GM15510 (cell line): ENCODE data around the gene NGDN.

Experiments
- POLR2A ChIP-seq: IDR thresholded peaks from 3 replicates; pipeline ENCODE4 v1.6.1; 2011; ENCODE audit warnings: borderline replicate concordance; ENCODE audit not compliant: insufficient read length; ENCODE audit errors: extremely low read depth

NGDN gene

DNA sequence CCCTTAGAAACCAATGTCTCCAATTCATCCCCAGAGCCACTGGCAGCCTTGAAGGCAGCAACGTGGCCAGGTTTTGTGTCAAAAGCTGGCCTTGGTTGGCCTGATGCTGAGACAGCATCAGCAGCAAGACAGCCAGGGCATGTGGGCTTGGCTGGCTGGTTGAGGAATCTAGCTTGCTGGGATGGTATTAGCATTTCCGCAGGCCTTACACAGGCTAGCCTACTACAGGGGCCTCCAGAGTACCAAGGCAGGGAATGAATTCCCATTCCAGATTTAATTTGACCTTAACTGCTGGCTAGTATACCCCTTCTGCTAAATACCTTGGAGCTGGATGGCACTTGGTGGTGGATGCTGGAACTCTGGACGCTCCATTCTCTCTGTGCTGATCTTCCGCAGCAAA lies 15.8 kb downstream of the NGDN start:
- no peak for TF ChIP-seq POLR2A

DNA sequence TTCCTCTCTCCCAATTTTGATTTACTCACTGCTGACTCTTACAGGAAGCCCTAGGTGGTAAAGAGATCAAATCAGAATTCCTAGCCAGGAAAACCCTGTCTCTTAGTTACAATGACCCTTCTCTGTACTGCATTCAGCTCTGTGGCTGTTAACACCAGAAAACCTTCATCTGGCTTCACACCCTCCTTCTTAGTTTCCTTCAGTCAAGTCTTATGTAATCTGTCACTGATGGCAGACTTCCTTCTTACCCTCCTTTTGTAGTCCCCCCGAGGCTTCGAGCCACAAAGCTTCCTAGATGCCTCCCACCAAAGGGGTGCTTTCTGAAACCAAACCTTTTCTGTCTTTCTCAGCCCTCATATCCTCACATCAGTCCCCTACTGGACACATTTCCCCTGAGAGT lies 16.5 kb downstream of the NGDN start:
- TF ChIP-seq POLR2A: no peak

DNA sequence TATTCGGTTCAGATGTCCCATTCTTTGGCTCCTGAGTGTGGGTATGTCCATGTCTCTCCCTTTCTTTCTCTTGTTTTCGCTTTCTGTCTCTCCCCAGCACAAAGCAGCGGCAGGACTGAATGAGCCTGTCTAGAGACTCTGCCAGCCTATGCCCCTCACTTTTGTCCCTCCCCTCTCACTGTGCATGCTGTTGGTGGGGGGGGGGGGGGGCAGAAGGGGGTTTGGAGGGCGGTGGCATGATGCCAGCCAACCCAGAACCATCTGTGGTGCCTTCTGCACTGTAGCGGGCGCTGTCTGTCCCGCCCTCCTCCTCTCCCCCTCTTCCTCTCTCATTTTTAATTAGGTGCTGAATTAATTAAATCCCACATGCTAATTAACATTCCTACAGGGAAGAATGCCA lies 17.7 kb downstream of the NGDN start:
- TF ChIP-seq POLR2A: no peak

DNA sequence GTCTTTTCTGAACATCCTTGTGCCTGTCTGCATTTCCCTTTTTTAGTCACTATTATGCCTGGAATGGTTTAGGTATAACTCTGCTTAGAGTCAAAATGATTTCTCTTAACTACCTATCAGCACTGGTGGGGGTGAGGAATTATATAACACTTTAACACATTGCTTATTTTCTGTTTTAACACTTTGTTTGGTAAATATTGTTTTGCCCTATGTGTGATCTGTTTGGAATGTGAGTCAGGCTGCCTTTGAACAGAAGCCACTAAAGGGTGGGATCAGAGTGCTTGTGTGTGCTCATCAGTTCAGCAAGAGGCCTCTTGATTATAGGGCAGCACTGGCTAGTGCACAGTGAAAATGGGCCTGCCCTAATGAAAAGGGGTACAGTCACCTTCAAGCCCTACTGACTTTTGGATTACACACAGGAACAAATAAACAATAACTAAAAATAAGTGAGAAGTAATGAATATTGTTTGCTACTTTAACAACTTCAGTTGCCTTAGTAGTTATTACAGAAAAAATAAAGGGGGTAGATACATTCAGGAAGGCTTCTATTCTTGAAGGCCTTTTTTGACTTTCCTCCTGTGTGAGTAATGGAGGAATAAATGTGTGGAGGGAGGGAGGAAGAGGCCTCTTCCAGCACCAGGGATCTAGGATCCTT lies 23.2 kb downstream of the NGDN start:
- no peak for TF ChIP-seq POLR2A

DNA sequence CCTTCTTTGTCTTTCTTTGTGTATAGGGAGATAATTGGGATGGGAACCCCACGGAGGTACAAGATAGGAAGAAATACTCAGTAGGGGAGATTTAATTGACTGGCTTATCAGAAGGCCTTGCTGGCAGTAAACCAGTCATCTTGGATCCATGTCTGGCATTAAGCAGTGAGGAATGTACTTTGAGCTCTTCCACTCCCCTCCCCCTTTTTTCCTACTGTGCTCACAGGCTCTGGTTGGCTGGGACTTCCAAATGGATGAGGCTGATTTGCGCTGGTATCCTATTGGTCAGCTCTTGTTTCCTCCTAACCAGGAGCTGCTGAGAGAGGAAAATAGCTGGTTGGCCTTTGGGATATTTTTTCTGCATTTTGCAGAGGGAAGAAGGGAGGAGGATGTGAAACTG lies 24.7 kb downstream of the NGDN start:
- TF ChIP-seq POLR2A: no peak

DNA sequence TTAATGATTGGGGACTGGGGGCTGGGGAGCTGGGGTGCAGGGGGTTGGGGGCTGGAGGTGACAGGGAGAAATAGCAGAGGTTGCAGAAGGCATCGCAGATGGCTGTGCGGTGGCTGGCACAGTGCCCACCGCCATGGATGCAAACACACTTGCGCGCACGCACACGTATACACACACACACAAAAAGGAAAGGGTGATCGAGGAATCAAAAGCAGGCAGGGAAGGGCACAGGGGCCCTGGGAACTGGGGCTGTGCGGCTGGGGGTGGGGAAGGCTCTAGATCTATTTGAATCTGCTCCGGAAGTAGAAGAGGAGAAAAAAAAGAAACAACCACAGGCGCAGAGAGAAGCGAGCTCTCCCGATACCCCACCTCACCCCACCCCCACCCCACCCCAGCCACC lies 42.7 kb downstream of the NGDN start:
- no peak for TF ChIP-seq POLR2A

DNA sequence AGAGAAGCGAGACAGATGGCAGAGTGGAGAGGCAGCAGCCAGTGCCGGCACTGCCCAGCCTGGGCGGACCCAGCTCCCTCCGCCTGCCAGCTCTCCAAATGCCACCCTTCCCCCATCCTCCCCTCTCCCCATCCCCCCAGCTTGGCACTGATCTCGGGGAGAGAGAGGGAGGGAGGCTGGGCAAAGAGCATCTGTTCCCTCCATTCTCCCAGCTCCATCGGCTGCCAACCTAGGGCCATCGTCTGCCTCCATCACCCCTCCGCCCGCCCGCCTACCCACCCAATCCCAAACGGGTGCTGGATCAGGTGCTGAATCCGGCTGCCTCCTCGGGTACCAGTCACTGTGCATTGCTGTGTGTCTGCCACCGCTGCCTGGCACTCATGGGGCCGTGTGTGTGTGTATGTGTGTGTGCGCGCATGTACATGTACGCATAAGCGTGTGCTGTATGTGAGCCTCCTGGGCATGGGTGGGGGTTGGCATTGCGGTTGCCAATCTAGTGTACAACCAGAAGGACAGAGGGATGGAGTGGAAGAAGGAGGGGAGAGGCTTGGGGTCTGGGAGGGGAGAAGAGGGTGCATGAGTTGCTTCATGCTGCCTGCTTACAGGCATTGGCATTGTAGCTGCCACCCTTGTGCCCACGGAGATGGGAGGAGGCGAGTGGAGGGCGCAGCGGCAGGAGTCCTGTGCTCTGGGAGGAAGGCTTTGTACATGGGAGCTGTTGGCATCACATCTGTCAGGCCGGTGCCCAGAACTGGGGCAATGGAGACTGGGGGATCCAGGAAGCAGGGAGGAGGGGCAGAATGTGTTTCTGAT lies 43.7 kb downstream of the NGDN start:
- no peak for TF ChIP-seq POLR2A

DNA sequence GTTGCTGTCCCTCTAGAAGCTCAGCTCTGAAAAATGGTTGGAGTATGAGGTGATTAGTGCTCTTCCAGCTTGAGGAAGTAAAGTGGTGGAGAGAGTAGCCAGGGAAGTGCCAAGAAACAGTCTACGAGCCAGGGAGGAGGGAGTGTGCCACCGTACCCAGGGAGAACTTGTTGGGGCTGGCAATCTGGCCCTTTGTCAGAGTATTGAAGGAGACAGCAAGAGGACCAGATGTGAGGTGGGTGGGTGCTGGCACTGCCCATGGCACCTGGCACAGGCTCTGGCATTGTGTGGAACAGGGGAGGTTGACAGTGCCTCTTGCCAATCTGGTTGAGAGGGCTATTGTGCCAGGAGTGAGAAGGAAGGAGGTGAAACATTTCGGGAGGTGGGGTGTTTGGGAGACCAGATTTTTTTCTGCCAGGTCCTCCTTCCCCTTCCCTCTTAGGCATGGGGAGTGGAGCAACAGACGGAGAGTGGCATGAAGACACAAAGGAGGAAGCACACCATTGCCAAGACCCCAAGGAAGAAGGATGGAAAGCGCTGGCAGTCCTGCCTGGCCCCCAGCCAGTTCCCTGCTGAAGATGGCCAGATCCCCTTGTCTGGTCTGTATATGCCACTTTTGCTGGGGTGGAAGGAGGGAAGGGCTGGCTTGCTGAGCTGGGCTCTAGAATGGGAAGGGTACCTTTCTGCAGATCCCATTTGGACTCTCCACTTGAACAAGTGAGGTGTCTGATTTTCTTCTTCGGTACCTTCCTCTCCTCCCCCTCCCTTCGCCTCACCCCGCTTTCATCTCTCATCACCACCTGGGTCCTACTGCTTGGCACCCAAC lies 44.5 kb downstream of the NGDN start:
- TF ChIP-seq POLR2A: no peak

DNA sequence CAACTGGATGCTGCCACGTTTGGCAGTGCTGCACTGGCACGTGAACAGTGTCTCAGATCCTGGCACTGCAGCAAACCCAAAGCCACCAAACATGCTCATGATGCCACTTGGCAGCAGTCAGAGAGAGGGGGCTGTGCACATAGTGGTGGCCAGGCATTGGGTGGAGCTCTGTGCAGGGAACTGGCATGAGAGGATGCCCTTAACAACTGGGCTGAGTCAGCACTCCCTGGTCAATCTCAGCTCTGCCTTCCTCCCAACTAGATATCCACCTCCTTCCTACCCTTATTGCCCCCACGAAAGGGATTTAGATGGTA lies 45.1 kb downstream of the NGDN start:
- no peak for TF ChIP-seq POLR2A

DNA sequence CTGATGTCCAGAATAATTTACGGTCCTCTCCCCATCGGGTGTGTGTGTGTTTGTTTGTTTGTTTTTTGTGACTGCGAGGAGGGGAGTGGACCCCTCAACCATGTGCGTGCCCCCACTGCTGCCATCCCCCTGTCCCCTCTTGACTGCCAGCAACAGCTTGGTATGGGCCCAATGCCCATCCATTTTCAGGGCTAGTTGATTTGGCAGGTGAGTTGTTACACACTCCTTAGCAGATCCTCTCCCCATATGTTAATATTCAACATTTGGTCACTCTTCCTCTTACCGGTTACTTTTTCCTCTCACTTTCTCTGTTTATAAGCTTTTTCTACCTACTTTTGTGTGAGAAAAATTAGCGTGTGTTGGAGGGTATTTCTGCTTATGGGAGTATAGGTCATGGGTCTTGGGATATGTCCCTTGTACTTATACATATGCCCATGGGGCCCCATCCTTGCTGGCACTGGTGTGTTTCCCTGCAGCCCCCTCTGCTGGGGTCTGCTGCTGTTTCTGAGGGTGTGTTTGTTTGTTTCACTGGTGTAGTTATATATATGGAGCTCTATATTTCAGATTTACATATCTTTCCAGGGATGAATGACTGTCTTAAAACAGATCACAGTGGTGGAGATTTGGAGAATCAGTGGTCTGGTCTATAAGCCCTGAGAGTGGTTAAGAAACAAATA lies 48.3 kb downstream of the NGDN start:
- no peak for TF ChIP-seq POLR2A

DNA sequence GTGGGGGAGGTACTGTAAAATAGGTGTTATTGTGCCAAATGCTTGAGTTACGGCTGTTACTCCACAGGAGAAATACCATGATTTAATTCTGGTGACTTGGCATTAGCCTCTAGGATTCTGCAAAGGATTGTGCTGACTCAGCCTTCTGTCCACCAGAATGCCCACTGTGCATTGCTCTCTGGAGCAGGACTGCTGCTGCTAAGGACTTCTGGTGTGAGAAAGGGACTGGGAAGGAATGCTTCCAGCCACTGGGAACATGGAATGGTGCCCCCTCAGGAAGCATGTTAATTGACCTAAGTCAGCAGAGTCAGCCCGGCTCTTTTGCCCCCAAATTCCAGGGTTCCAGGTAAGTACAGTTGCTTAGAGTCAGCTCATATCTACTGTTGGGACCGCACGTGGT lies 49.2 kb downstream of the NGDN start:
- no peak for TF ChIP-seq POLR2A

DNA sequence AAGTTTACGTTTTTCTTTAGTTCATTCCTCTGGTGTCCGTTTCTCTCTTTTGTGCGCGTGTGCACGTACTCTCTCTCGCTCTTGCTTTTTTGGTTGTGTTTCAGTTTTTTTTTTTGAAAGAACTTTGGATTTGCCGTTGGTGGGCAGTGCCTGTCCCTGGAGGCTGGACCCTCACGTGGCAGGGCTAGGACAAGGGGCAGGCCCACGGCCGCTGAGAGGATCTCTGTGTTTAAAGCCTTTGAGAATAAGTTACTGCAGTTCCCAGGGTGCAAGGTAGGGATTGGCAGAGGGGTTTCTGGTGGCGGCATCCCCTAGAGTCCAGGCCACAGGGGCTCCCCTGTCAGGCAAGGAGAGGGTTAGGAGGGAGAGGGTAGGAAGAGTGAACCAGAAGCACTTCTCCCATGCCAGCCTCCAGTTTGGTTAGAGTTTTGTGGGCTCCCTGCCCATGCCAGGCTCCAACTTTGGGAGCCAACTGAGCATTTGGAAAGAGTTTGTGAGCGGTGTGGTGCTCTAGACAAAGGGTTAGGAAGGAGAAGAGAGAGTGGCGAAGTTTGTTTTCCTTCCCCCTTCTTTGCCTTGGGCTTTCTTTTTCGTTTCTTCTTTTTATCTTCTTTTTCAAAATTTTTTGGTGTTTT lies 51.5 kb downstream of the NGDN start:
- no peak for TF ChIP-seq POLR2A

DNA sequence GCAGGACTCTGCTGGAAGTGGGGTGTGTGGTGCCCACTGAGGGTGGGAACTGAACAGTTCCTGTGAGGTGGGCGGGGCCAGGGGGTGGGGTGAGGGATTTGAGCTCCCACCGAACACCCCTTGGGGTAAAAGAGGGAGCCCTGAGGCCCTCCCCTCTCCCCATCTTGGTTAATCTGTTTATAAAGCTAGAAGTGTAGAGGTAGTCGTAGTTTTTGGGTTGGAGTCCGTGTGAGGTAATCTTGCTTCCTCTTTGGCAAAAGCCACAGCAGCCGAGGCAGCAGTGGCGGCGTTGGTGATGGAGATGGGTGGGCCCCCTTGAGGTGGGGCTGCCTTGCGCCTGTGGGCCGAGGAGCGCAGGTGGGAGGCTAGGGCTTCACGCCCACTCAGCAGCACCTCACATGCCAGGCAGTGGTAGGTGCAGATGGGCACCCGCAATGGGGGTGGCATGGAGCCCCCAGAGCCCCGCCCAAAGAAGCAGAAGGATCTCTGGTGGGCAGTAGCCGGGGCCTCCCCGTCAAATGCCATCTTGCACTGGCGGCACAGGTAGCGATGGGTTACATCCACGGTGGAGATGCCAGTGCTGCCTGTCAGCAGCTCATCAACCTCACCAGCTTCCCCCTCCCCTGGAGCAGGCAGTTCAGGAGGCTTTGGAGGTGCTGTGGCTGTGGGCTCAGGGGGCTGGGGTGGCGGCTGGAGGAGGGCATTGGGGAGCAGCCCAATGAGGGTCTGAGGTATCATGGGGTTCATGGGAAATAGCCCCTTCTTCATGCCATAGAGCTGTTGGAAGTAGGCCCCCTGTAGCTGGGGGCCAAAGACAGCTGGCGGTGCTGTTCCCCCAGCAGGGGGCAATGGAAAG lies 52.5 kb downstream of the NGDN start:
- TF ChIP-seq POLR2A: no peak

DNA sequence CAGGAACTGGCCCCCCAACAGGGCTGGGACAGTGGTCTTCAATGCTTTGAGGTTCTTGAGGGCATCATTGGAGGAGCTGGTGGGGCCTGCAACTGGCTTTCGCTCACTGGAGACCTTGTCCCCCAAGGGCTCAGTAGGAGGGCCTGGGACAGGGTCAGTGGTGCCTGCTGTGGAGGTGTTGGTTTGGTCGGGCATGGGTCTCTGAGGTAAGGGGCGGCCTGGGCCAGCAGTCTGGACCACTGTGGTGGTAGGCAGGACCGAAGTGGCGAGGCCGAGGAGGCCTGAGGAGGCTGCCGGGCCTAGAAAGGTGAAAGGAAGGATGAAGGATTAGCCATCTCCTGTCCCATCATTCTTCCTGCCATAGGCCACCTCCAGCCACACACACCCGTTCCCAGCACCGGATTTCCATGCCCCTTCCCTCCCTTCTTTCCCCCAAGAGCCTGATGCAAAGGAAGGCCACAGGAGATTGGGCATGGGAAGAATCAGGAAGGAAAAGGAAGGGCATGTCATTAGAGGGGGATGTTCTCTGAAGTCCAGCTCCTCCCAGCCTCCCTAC lies 53.2 kb downstream of the NGDN start:
- no peak for TF ChIP-seq POLR2A
